ENCODE results near the gene GAB2.

DNA sequence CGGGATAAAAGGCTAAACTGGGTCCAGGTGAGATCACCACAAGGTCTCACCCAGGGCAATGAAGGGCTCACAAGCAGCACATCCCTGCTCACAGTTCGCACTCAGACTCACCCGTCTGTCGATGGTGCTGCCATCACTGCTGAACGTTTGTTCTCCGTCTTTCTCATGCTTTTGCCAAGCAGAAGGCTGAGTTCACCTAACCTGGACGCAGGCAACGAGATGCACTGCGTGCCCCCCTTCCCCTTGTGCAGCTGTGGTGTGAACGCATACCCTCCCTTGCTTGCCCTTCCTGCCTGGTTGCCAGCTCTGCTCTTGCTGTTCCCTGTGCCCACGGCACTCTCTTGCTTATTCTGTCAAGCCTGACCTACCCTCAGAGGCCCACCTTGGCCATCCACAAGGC lies 247.2 kb downstream of the GAB2 start:
- TF ChIP-seq, protein P1, sequence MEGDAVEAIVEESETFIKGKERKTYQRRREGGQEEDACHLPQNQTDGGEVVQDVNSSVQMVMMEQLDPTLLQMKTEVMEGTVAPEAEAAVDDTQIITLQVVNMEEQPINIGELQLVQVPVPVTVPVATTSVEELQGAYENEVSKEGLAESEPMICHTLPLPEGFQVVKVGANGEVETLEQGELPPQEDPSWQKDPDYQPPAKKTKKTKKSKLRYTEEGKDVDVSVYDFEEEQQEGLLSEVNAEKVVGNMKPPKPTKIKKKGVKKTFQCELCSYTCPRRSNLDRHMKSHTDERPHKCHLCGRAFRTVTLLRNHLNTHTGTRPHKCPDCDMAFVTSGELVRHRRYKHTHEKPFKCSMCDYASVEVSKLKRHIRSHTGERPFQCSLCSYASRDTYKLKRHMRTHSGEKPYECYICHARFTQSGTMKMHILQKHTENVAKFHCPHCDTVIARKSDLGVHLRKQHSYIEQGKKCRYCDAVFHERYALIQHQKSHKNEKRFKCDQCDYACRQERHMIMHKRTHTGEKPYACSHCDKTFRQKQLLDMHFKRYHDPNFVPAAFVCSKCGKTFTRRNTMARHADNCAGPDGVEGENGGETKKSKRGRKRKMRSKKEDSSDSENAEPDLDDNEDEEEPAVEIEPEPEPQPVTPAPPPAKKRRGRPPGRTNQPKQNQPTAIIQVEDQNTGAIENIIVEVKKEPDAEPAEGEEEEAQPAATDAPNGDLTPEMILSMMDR (IDR thresholded peaks at IDR 0.05; ENCODE audit: low read length): no peak
- no peak for TF ChIP-seq EZH2 (IDR thresholded peaks at IDR 0.05; ENCODE audit: borderline replicate concordance, low read length)
